ENCODE measurements around the gene LGR5. TPM values are rescaled to one million over a fixed set of nuclear protein-coding genes. Genes with fewer than 3 reads are reported as not detected.

LGR5 gene
- total RNA-seq, 1 experiment from 2014 or later, result 28.4 TPM

GRCh38 chr12:71621938-71622337 lies 182.3 kb downstream of the LGR5 start:
- POLR2A ChIA-PET, result no interaction called here

GRCh38 chr12:71625476-71625875 lies 185.9 kb downstream of the LGR5 start:
- Mint-ChIP-seq H3K9me3 (ENCODE audit: unreplicated experiment) (no peaks in the 10 kb centered on the region), H3K36me3 (ENCODE audit: insufficient read depth, unreplicated experiment) (peaks cover 76% of the 10 kb centered on the region), H3K27ac (ENCODE audit: unreplicated experiment) (no peak overlapping the region), H3K27me3 (ENCODE audit: insufficient read depth, unreplicated experiment) (no peaks in the 10 kb centered on the region), H3K4me3 (ENCODE audit: unreplicated experiment) (no peak overlapping the region), H3K4me1 (ENCODE audit: low read depth, unreplicated experiment) (peaks cover 8% of the 10 kb centered on the region)
- H3K4me3 ChIP-seq (ENCODE audit: low read depth, low read length), result no peak overlapping the region
- no peaks in the 10 kb centered on the region for H3K4me1 ChIP-seq
- no peak for TF ChIP-seq CTCF (IDR thresholded peaks at IDR 0.05; ENCODE audit: insufficient read depth in 1 of 2, low read depth in 1 of 2, low read length in 1 of 2, severe bottlenecking in 1 of 2, unreplicated experiment in 1 of 2)
- CTCF ChIA-PET, result no interaction called here
- POLR2A ChIA-PET, result no interaction called here
- no TSS peak for BruUV-seq (replicated peaks)
- H3K36me3 ChIP-seq (ENCODE audit: control insufficient read depth, insufficient read depth, low read length), result peaks cover 1% of the 10 kb centered on the region; the same call in 1 of the 2 replicates
- intact Hi-C loops (cut with micrococcal nuclease; ENCODE audit: unreplicated experiment), result no loop called here
- H3K9me3 ChIP-seq, result no peaks in the 10 kb centered on the region
- DNase-seq, result no peak
- no peaks in the 10 kb centered on the region for H3K27me3 ChIP-seq (replicated peaks; ENCODE audit: control insufficient read depth, insufficient read depth, low read length)

More at GRCh38 chr12:71621938-71622337, 182.3 kb downstream of the LGR5 start:
- CTCF ChIA-PET, result no interaction called here
- H3K9me3 ChIP-seq, result no peaks in the 10 kb centered on the region
- peak overlapping the region; percentile 40 for H3K27ac Mint-ChIP-seq (ENCODE audit: unreplicated experiment)
- no peaks in the 10 kb centered on the region for H3K27me3 ChIP-seq (replicated peaks; ENCODE audit: control insufficient read depth, insufficient read depth, low read length)
- no peaks in the 10 kb centered on the region for H3K27me3 Mint-ChIP-seq (ENCODE audit: insufficient read depth, unreplicated experiment)
- no peaks in the 10 kb centered on the region for H3K9me3 Mint-ChIP-seq (ENCODE audit: unreplicated experiment)
- TF ChIP-seq CTCF (IDR thresholded peaks at IDR 0.05; ENCODE audit: insufficient read depth in 1 of 2, low read depth in 1 of 2, low read length in 1 of 2, severe bottlenecking in 1 of 2, unreplicated experiment in 1 of 2), result no peak
- peaks cover 78% of the 10 kb centered on the region for H3K36me3 Mint-ChIP-seq (ENCODE audit: insufficient read depth, unreplicated experiment)
- no peaks in the 10 kb centered on the region for H3K4me1 ChIP-seq
- no peak for DNase-seq
- no peak overlapping the region for H3K4me3 ChIP-seq (ENCODE audit: low read depth, low read length)
- H3K4me3 Mint-ChIP-seq (ENCODE audit: unreplicated experiment), result no peak overlapping the region
- H3K36me3 ChIP-seq (ENCODE audit: control insufficient read depth, insufficient read depth, low read length), result no peaks in the 10 kb centered on the region
- TSS peak; percentile 8 for BruUV-seq (replicated peaks)
- peaks cover 8% of the 10 kb centered on the region for H3K4me1 Mint-ChIP-seq (ENCODE audit: low read depth, unreplicated experiment)
- intact Hi-C loops (cut with micrococcal nuclease; ENCODE audit: unreplicated experiment), result no loop called here

GRCh38 chr12:71626098-71626497 lies 186.5 kb downstream of the LGR5 start:
- intact Hi-C loops (cut with micrococcal nuclease; ENCODE audit: unreplicated experiment), result no loop called here
- H3K27me3 ChIP-seq (replicated peaks; ENCODE audit: control insufficient read depth, insufficient read depth, low read length), result no peaks in the 10 kb centered on the region
- BruUV-seq (replicated peaks), result no TSS peak
- H3K9me3 Mint-ChIP-seq (ENCODE audit: unreplicated experiment), result no peaks in the 10 kb centered on the region
- peak overlapping the region; percentile 26 for H3K27ac Mint-ChIP-seq (ENCODE audit: unreplicated experiment)
- H3K4me3 Mint-ChIP-seq (ENCODE audit: unreplicated experiment), result no peak overlapping the region
- CTCF ChIA-PET, result no interaction called here
- POLR2A ChIA-PET, result no interaction called here
- H3K4me1 ChIP-seq, result no peaks in the 10 kb centered on the region
- H3K4me1 Mint-ChIP-seq (ENCODE audit: low read depth, unreplicated experiment), result peaks cover 8% of the 10 kb centered on the region
- no peak for TF ChIP-seq CTCF (IDR thresholded peaks at IDR 0.05; ENCODE audit: insufficient read depth in 1 of 2, low read depth in 1 of 2, low read length in 1 of 2, severe bottlenecking in 1 of 2, unreplicated experiment in 1 of 2)
- H3K9me3 ChIP-seq, result no peaks in the 10 kb centered on the region
- DNase-seq, result no peak
- peaks cover 76% of the 10 kb centered on the region for H3K36me3 Mint-ChIP-seq (ENCODE audit: insufficient read depth, unreplicated experiment)
- H3K27me3 Mint-ChIP-seq (ENCODE audit: insufficient read depth, unreplicated experiment), result no peaks in the 10 kb centered on the region
- peaks cover 1% of the 10 kb centered on the region; the same call in 1 of the 2 replicates for H3K36me3 ChIP-seq (ENCODE audit: control insufficient read depth, insufficient read depth, low read length)
- no peak overlapping the region for H3K4me3 ChIP-seq (ENCODE audit: low read depth, low read length)
